Prostate gland (tissue), 2 donors: ENCODE data around the gene ABCF2. TPM values are rescaled to one million over a fixed set of nuclear protein-coding genes. Genes with fewer than 3 reads are reported as not detected.

Source experiments
- DNase-seq: peaks from one replicate; pipeline ENCODE4 v3.0.0-alpha.2; 2019; ENCODE audit warnings: low spot score
- H3K27ac ChIP-seq, 2 donors: fragments of 200-600 bp; sonication (generic); 2 replicates each; pipeline ENCODE4 v1.5.1; 2017 to 2019
- H3K27me3 ChIP-seq: fragments of 200-600 bp; sonication (generic); replicated peaks from 2 replicates; pipeline ENCODE4 v1.5.1; 2019; ENCODE audit not compliant: insufficient read depth
- H3K36me3 ChIP-seq, 2 donors: fragments of 200-600 bp; sonication (generic); 1 replicate in 1 of 2; 2 replicates in 1 of 2; pipeline versions ENCODE4 v1.5.1 to v1.8.1; 2017 to 2019
- H3K4me1 ChIP-seq: fragments of 200-600 bp; sonication (generic); replicated peaks from 2 replicates; pipeline ENCODE4 v1.5.1; 2019
- H3K4me3 ChIP-seq, 2 donors: fragments of 200-600 bp; sonication (generic); 2 replicates each; pipeline ENCODE4 v1.5.1; 2017 to 2019
- H3K9me3 ChIP-seq: fragments of 200-600 bp; sonication (generic); 2 replicates; pipeline ENCODE4 v1.5.1; 2017
- POLR2A ChIP-seq: fragments of 450-650 bp; IDR thresholded peaks from one replicate; pipeline ENCODE4 v1.6.1; 2016; ENCODE audit warnings: antibody characterized with exemption, mild to moderate bottlenecking
- POLR2AphosphoS5 ChIP-seq: sonication (generic); formaldehyde crosslinking; IDR thresholded peaks from one replicate; pipeline ENCODE4 v1.6.1; 2017; ENCODE audit warnings: antibody characterized with exemption
- WGBS: methylation state at CpG from one replicate; pipeline ENCODE4 v1.1.5; 2018; 5-methylcytosine and 5-hydroxymethylcytosine counted together
- intact Hi-C: fragments of 100-400 bp; cut with DNase I; formaldehyde crosslinking; loops from one replicate; pipeline ENCODE4 v1.14.2; 2022
- total RNA-seq, 2 donors: library from RNA; depleted of rRNA; stranded (reverse); fragments of >200 nt; gene quantifications; one replicate each; pipeline ENCODE4 v1.1.0, GENCODE V29; 2016
- TF ChIP-seq, protein P1 (sequence below), 4 experiments: fragments of 200-600 bp in 2 of 4; fragments of 450-650 bp in 2 of 4; sonication (generic) in 2 of 4; IDR thresholded peaks; 1 replicate in 3 of 4; 2 replicates in 1 of 4; pipeline ENCODE4 v1.5.1; 2016 to 2019; ENCODE audit warnings: antibody characterized with exemption in 4 of 4, mild to moderate bottlenecking in 2 of 4, moderate library complexity in 2 of 4

ABCF2 gene
- total RNA-seq, 2 donors from 2014 or later: 23.3 to 33.3 TPM

GRCh38 chr7:151193203-151193978 lies 33.6 kb downstream of the ABCF2 start:
- TF ChIP-seq, protein P1, sequence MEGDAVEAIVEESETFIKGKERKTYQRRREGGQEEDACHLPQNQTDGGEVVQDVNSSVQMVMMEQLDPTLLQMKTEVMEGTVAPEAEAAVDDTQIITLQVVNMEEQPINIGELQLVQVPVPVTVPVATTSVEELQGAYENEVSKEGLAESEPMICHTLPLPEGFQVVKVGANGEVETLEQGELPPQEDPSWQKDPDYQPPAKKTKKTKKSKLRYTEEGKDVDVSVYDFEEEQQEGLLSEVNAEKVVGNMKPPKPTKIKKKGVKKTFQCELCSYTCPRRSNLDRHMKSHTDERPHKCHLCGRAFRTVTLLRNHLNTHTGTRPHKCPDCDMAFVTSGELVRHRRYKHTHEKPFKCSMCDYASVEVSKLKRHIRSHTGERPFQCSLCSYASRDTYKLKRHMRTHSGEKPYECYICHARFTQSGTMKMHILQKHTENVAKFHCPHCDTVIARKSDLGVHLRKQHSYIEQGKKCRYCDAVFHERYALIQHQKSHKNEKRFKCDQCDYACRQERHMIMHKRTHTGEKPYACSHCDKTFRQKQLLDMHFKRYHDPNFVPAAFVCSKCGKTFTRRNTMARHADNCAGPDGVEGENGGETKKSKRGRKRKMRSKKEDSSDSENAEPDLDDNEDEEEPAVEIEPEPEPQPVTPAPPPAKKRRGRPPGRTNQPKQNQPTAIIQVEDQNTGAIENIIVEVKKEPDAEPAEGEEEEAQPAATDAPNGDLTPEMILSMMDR (IDR thresholded peaks at IDR 0.05): no peak
- TF ChIP-seq POLR2AphosphoS5 (no peak), POLR2A (no peak)
- no peak overlapping the region for H3K4me3 ChIP-seq
- no peak for DNase-seq
- H3K36me3 ChIP-seq: no peaks in the 10 kb centered on the region
- WGBS: 89% methylated on average over 14 of the region's 14 CpGs
- H3K9me3 ChIP-seq: no peaks in the 10 kb centered on the region
- no peaks in the 10 kb centered on the region for H3K27me3 ChIP-seq
- H3K27ac ChIP-seq: no peak overlapping the region
- no peaks in the 10 kb centered on the region for H3K4me1 ChIP-seq
- intact Hi-C loops: no loop called here

DNA sequence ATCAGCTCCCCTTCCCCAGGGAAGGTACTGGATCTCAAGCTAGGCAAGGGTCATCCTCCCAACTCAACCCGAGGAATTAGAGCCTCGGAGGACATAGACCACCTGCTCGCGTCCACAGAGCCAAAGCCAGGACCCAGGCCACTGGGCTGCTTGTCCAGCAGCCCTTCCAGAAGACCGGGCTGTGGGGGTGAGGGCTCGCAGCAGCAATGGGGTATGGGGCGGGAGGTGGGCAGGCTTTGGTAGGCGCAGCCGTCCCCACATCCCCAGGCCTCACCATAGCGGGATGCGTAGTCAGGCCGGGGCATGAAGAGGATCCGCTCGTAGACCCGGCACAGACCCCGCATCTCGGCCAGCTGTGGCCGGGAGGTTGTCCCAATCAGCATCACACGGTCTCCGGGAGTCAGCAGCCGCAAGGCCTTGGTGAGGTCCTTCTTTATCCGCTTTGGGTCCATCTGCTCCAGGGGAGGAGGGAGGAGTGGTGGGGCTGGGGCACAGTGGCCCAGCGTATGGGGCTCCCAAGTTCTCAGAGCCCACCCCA lies 34.9 kb downstream of the ABCF2 start:
- no peak overlapping the region for H3K4me3 ChIP-seq
- DNase-seq: no peak
- WGBS: 95% methylated on average over 23 of the region's 23 CpGs
- intact Hi-C loops: no loop called here
- no peak overlapping the region for H3K27ac ChIP-seq
- H3K36me3 ChIP-seq: no peaks in the 10 kb centered on the region
- H3K27me3 ChIP-seq: no peaks in the 10 kb centered on the region
- H3K4me1 ChIP-seq: no peaks in the 10 kb centered on the region
- no peaks in the 10 kb centered on the region for H3K9me3 ChIP-seq
- no peak for TF ChIP-seq POLR2AphosphoS5
- TF ChIP-seq POLR2A: no peak
- TF ChIP-seq, protein P1 (IDR thresholded peaks at IDR 0.05): no peak

DNA sequence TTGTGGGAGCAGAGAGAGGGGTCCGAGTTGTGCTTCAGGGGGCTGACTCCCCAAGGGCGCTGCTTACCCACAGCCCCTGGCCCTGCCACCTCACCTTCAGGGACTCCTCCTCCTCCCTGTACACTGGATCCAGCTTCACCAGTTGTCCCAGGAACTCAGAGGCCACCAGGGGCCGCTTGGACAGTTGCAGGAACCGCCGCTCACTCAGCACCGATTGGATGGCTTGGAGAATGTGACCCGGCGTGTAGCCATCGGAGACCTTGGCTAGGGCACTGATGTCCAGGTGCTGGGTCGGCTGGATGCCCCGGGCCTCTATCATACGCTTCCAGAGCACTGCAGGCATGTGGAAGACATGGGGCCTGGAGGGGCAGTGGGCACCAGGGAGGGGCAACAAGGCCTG lies 35.5 kb downstream of the ABCF2 start:
- intact Hi-C loops: no loop called here
- TF ChIP-seq POLR2AphosphoS5 (no peak), POLR2A (no peak)
- TF ChIP-seq, protein P1 (IDR thresholded peaks at IDR 0.05): no peak
- Histone ChIP-seq H3K4me3 (no peak overlapping the region), H3K36me3 (no peaks in the 10 kb centered on the region), H3K4me1 (no peaks in the 10 kb centered on the region), H3K27me3 (no peaks in the 10 kb centered on the region), H3K9me3 (no peaks in the 10 kb centered on the region), H3K27ac (no peak overlapping the region)
- WGBS: 78% methylated on average over 9 of the region's 12 CpGs
- DNase-seq: no peak

GRCh38 chr7:151189038-151189437 lies 38.0 kb downstream of the ABCF2 start:
- Histone ChIP-seq H3K9me3 (no peaks in the 10 kb centered on the region), H3K27ac (no peak overlapping the region), H3K4me1 (no peaks in the 10 kb centered on the region), H3K4me3 (no peak overlapping the region), H3K27me3 (no peaks in the 10 kb centered on the region), H3K36me3 (no peaks in the 10 kb centered on the region)
- no peak for TF ChIP-seq POLR2A
- 73% methylated on average over 4 of the region's 4 CpGs for WGBS
- intact Hi-C loops: no loop called here
- no peak for DNase-seq

- DNase-seq: no peak
- Histone ChIP-seq H3K4me3 (no peak overlapping the region), H3K9me3 (no peaks in the 10 kb centered on the region), H3K27ac (no peak overlapping the region), H3K27me3 (no peaks in the 10 kb centered on the region), H3K4me1 (no peaks in the 10 kb centered on the region), H3K36me3 (no peaks in the 10 kb centered on the region)
- TF ChIP-seq POLR2A (no peak), POLR2AphosphoS5 (no peak)
- TF ChIP-seq, protein P1 (IDR thresholded peaks at IDR 0.05): no peak
- 61% methylated on average over 5 of the region's 5 CpGs for WGBS
- intact Hi-C loops: no loop called here
Measured at GRCh38 chr7:151188252-151188542, 38.8 kb downstream of the ABCF2 start.
